GM12891 (cell line): Measurements from ENCODE around the gene RTL1.

Experiments used
- POLR2A ChIP-seq: IDR thresholded peaks from 2 replicates; pipeline ENCODE4 v1.6.1; 2011; ENCODE audit warnings: low read depth, low read length, control low read depth
- POLR2AphosphoS5 ChIP-seq: IDR thresholded peaks from 2 replicates; pipeline ENCODE4 v1.6.1; 2011; ENCODE audit warnings: low read depth, low read length, control low read depth

DNA sequence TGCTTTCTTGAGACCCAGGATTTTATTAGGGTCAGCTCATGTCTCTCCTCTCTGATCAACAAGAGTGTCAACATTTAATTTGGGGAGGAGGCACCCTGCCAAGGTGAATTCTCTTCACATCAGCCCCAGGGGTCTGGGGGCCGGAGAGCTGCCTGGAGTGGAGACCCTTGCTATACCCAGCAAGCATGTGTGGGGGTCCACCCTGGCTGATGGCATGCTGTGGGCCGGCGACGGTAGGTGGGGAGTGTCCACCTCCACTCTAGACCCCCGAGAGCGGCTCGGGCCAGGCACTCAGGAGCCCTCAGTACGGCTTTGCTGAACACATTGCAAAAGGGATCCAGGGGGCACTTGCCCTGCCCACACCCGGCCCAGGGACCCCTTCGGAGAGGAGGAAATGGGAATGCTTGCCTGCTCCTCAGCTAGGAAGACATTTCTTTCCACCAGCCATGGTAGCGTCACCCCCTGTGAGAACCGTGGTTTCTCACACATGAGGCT is 67.2 kb downstream of the RTL1 start:
- no peak for TF ChIP-seq POLR2A
- TF ChIP-seq POLR2AphosphoS5, result no peak
